Heart right ventricle (tissue), 16 donors: ENCODE data around the gene UXS1. TPM values are rescaled to one million over a fixed set of nuclear protein-coding genes. Genes with fewer than 3 reads are reported as not detected.
A peak's percentile ranks its signal among the peaks of the same experiment; 100 is the strongest.

Experiments used
- ATAC-seq, 8 donors: fragments of 200-7000 bp; cut with Tn5 transposase; one replicate each; pipeline ENCODE4 v1.9.1; 2020; ENCODE audit warnings: mild to moderate bottlenecking in 8 of 8, moderate library complexity in 8 of 8, moderate number of reproducible peaks in 1 of 8
- DNase-seq, 2 donors: peaks; one replicate each; pipeline ENCODE4 v3.0.0-alpha.2; 2020
- H3K27ac ChIP-seq, 10 donors: fragments of 200-600 bp; sonication (generic) in 2 of 10; one replicate each; pipeline versions ENCODE4 v1.5.0 to v1.8.0; 2020 to 2022; ENCODE audit warnings: mild to moderate bottlenecking in 3 of 10
- H3K27me3 ChIP-seq, 7 donors: fragments of 200-600 bp; one replicate each; pipeline ENCODE4 v1.8.0; 2021 to 2022; ENCODE audit warnings: mild to moderate bottlenecking in 2 of 7
- H3K36me3 ChIP-seq, 9 donors: fragments of 200-600 bp; sonication (generic) in 1 of 9; one replicate each; pipeline versions ENCODE4 v1.5.0 to v1.8.0; 2020 to 2022; ENCODE audit warnings: mild to moderate bottlenecking in 2 of 9
- H3K4me1 ChIP-seq, 9 donors: fragments of 200-600 bp; sonication (generic) in 1 of 9; one replicate each; pipeline versions ENCODE4 v1.5.0 to v1.8.0; 2020 to 2022; ENCODE audit warnings: mild to moderate bottlenecking in 4 of 9
- H3K4me3 ChIP-seq, 10 donors: fragments of 200-600 bp; sonication (generic) in 2 of 10; one replicate each; pipeline versions ENCODE4 v1.5.0 to v1.8.0; 2020 to 2022; ENCODE audit warnings: mild to moderate bottlenecking in 7 of 10, moderate library complexity in 2 of 10
- H3K9me3 ChIP-seq, 11 donors: fragments of 200-600 bp in 10 of 11; sonication (generic) in 2 of 11; one replicate each; pipeline versions ENCODE4 v1.5.0 to v1.8.0; 2013 to 2022; ENCODE audit warnings: mild to moderate bottlenecking in 2 of 11, control low read depth in 1 of 11, moderate library complexity in 1 of 11
- whole genome bisulfite sequencing, 2 donors: extraction: QIAGEN DNeasy Blood & Tissue Kit; methylation state at CpG; one replicate each; pipeline ENCODE4 v1.1.7; 2013; ENCODE audit warnings: inconsistent platforms in 1 of 2; 5-methylcytosine and 5-hydroxymethylcytosine counted together
- intact Hi-C, 10 donors: fragments of 100-400 bp; cut with DNase I; formaldehyde crosslinking; loops; one replicate each; pipeline versions ENCODE4 v1.11.1 to v1.14.2; 2022
- polyA plus RNA-seq, 2 donors: library from polyadenylated mRNA; stranded (reverse); fragments of 200-250 nt; gene quantifications; one replicate each; pipeline ENCODE4 v1.2.3, GENCODE V29; 2013
- total RNA-seq, 10 donors: library from RNA; stranded (reverse); fragmentation: NEBNext Ultra II Directional in 3 of 10; extraction: Animal tissue kit (Norgen Biotek cat#: 25700) in 3 of 10; gene quantifications; one replicate each; pipeline versions ENCODE4 v1.2.1 to v1.2.4, GENCODE V29; 2021 to 2023
- TF ChIP-seq, protein P1 (sequence below), 9 donors: fragments of 200-600 bp; sonication (generic) in 2 of 9; IDR thresholded peaks; one replicate each; pipeline versions ENCODE4 v1.5.0 to v1.8.0; 2021 to 2022; ENCODE audit warnings: antibody characterized with exemption in 9 of 9, mild to moderate bottlenecking in 5 of 9, moderate library complexity in 1 of 9
- donor health status: Arrhythmogenic right ventricular cardiomyopathy.
- donor health status: ischemic (EF 13 %, LVEDD 7.1; RV severe dilation, severe dysfunction).
- donor health status: healthy with polysubstance abuse.
- donor health status: DM: no; HTN: yes; CAD: no.
- donor health status: DM: no; HTN: no; CAD: no.
- donor health status: ischemic (EF 25% LVEDD 6.9; RV normal size, moderate dysfunction).
- donor health status: ischemic (EF 25% LVEDD 5.7; RV mildly dilated, moderate dysfunction).
- donor health status: healthy.
- donor health status: DM: yes; HTN: yes; CAD: no.
- donor health status: Ischemic cardiomyopathy.
- donor health status: ischemic (EF 35%, LVEDD 5.7; RV mildly dilated, moderate dysfunction).
- donor health status: nonischemic (EF 11% LVEDD 7.7; RV severe dilation, severe dysfunction).
- donor health status: DM: yes; HTN: yes; CAD: no.
- donor health status: PGD.
- donor health status: ischemic (EF 29% LVEDD 5.4; RV normal size, mild dysfunction).
- donor health status: nonischemic (EF 23%, LVEDD 6.1; RV moderate dilation, normal function).

Gene UXS1
- total and polyA plus RNA-seq, 12 donors = 7.1 to 35.0 (median 25.1) TPM

GRCh38 chr2:106184394-106184793, 9.7 kb downstream of the UXS1 start:
- no peaks in the 10 kb centered on the region for H3K36me3 ChIP-seq
- H3K27ac ChIP-seq = no peak overlapping the region
- H3K4me1 ChIP-seq = peaks cover 0 to 44% (median 14%) of the 10 kb centered on the region in 9 donors
- ATAC-seq (no peak), DNase-seq (no peak)
- H3K27me3 ChIP-seq = no peaks in the 10 kb centered on the region
- WGBS, 2 donors = 68 to 84% methylated on average over 2 of the region's 2 CpGs
- no peak overlapping the region for H3K4me3 ChIP-seq
- H3K9me3 ChIP-seq = no peaks in the 10 kb centered on the region
- intact Hi-C loops = no loop called here
- TF ChIP-seq, protein P1, sequence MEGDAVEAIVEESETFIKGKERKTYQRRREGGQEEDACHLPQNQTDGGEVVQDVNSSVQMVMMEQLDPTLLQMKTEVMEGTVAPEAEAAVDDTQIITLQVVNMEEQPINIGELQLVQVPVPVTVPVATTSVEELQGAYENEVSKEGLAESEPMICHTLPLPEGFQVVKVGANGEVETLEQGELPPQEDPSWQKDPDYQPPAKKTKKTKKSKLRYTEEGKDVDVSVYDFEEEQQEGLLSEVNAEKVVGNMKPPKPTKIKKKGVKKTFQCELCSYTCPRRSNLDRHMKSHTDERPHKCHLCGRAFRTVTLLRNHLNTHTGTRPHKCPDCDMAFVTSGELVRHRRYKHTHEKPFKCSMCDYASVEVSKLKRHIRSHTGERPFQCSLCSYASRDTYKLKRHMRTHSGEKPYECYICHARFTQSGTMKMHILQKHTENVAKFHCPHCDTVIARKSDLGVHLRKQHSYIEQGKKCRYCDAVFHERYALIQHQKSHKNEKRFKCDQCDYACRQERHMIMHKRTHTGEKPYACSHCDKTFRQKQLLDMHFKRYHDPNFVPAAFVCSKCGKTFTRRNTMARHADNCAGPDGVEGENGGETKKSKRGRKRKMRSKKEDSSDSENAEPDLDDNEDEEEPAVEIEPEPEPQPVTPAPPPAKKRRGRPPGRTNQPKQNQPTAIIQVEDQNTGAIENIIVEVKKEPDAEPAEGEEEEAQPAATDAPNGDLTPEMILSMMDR (IDR thresholded peaks at IDR 0.05) = no peak

DNA sequence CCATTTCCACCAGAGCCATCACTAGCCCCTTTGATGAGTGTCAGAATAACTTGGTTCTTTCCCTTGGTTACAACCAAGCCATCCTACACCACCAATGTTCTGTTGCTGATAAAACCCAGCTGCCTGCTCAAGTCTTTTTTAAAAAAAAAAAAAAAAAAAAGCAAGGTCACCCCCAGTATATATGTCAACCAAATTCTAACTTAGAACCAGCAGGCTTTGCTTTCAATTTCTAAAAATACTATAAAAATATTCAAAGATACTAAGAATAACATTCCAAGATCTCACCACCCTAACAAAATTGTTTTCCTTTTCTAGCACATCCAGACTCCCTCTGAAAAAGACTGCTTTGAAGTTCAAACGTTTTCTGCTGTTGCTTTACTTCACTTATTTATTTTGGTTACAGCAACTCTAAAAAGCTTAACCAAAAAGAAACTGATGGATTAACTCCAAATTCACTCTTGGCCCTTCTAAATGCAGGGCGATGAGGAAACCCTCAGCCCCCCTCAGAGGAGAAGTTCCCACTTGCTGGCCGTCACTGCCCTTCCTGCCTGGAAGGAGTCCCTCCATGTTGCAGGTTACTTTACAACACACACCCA, 10.9 kb downstream of the UXS1 start:
- Histone ChIP-seq H3K4me1 (peaks cover 0 to 33% (median 12%) of the 10 kb centered on the region in 9 donors), H3K4me3 (peak overlapping the region in 1 of 10 donors; percentile 8), H3K9me3 (no peaks in the 10 kb centered on the region), H3K36me3 (no peaks in the 10 kb centered on the region), H3K27me3 (no peaks in the 10 kb centered on the region), H3K27ac (peak overlapping the region in 5 of 10 donors; percentile 11 to 64 (median 26))
- TF ChIP-seq, protein P1 (IDR thresholded peaks at IDR 0.05) = no peak
- ATAC-seq = peak in 3 of 8 donors; percentile 46 to 59 (median 48)
- 11 to 24% methylated on average over 3 of the region's 3 CpGs for WGBS, 2 donors
- DNase-seq = no peak
- intact Hi-C loops = loop anchor here in 1 of 10 donors (2.0 kb wide), 1 partner anchor 34 kb away; no protein-coding TSS in a partner anchor

- no peaks in the 10 kb centered on the region for H3K27me3 ChIP-seq
- no peak overlapping the region for H3K27ac ChIP-seq
- 83 to 85% methylated on average over 10 of the region's 10 CpGs for WGBS, 2 donors
- TF ChIP-seq, protein P1 (IDR thresholded peaks at IDR 0.05) = no peak
- no peak for DNase-seq
- H3K4me3 ChIP-seq = no peak overlapping the region
- intact Hi-C loops = no loop called here
- H3K4me1 ChIP-seq = peaks cover 0 to 22% (median 12%) of the 10 kb centered on the region in 9 donors
- no peak for ATAC-seq
- no peaks in the 10 kb centered on the region for H3K9me3 ChIP-seq
- H3K36me3 ChIP-seq = no peaks in the 10 kb centered on the region
Observed at GRCh38 chr2:106181064-106181463, 13.0 kb downstream of the UXS1 start.

DNA sequence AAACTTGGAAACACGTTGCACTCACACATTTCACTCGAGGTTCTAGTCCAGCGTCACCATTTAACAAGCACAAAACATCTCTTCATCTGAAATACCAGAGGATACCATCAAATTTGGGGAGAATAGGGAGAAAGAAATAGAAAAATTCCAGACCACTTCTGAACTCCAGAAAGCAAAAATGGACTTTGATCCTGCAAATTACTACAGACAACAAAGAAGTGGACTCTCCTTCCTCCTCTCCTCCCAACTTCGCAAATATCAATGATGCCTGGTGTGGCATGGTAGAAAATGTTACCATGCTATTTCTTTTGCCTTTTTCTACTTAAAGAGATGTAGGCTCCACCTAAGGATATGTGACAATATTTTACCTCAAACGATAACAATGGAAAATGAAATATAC, 13.5 kb downstream of the UXS1 start:
- intact Hi-C loops = no loop called here
- 95 to 96% methylated on average over 5 of the region's 5 CpGs for WGBS, 2 donors

More for the DNA sequence above, 13.5 kb downstream of the UXS1 start:
- TF ChIP-seq, protein P1 (IDR thresholded peaks at IDR 0.05) = no peak
- no peaks in the 10 kb centered on the region for H3K27me3 ChIP-seq
- peaks cover 0 to 22% (median 12%) of the 10 kb centered on the region in 9 donors for H3K4me1 ChIP-seq
- no peak for ATAC-seq
- H3K27ac ChIP-seq = no peak overlapping the region
- DNase-seq = no peak
- no peaks in the 10 kb centered on the region for H3K9me3 ChIP-seq
- H3K4me3 ChIP-seq = no peak overlapping the region
- H3K36me3 ChIP-seq = no peaks in the 10 kb centered on the region
